Colon (tissue), 2 donors: ENCODE results near the gene LRRC41.
"Not testable (repeated sequence)": the region's sequence is repeated elsewhere in the genome, so short reads cannot be mapped to it uniquely, and the experiment has no call there.

Source experiments
- FAIRE-seq: peaks from 2 replicates; lab custom pipeline; 2012; peaks lifted over from hg19 to GRCh38; lab: Jason Lieb, UNC
- donor health status: control.
- donor health status: control.

LRRC41 gene

DNA sequence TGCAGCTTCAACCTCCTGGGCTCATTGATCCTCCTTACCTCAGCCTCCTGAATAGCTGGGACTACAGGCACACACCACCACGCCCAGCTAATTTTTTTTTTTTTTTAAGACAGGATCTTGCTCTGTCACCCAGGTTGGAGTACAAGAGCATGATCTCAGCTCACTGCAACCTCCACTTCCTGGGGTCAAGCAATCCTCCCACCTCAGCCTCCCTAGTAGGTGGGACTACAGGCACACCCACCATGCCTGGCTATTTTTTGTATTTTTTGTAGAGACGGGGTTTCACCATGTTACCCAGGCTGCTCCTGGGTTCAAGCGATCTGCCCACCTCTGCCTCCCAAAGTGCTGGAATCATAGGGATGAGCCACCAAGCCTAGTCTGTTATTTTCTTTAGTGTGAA is 59.6 kb downstream of the LRRC41 start:
- FAIRE-seq, result not testable (repeated sequence)

DNA sequence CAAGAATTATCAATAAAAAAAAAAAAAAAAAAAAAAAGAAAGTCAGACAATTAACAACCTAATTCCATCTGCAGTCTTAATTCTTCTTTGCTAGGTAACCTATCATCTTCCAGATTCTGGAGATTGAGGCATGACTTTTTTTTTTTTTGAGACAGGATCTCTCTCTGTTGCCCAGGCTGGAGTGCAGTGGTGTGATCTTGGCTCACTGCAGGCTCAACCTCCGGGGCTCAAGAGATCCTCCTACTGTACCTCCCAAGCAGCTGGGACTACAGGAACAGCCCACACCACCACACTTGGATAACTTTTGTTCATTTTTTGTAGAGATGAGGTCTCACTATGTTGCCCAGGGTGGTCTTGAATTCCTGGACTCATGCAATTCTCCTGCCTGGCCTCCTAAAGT is 60.5 kb downstream of the LRRC41 start:
- no peak for FAIRE-seq

DNA sequence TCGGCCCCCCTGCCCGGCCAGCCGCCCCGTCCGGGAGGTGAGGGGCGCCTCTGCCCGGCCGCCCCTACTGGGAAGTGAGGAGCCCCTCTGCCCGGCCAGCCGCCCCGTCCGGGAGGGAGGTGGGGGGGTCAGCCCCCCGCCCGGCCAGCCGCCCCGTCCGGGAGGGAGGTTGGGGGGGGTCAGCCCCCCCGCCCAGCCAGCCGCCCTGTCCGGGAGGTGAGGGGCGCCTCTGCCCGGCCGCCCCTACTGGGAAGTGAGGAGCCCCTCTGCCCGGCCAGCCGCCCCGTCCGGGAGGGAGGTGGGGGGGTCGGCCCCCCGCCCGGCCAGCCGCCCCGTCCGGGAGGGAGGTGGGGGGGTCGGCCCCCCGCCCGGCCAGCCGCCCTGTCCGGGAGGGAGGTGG is 61.7 kb downstream of the LRRC41 start:
- FAIRE-seq, result not testable (repeated sequence)

DNA sequence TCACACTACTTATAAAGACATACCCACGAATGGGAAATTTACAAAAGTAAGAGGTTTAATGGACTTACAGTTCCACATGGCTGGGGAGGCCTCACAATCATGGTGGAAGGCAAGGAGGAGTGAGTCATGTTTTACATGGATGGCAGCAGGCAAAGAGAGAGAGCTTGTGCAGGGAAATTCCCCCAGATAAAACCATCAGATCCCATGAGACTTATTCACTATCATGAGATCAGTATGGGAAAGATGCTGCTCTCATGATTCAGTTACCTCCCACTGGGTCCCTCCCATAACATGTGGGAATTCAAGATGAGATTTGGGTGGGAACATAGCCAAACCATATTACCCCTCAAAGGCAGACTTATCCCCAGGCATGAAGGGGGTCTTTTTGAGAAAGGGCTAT is 64.6 kb downstream of the LRRC41 start:
- not testable (repeated sequence) for FAIRE-seq

DNA sequence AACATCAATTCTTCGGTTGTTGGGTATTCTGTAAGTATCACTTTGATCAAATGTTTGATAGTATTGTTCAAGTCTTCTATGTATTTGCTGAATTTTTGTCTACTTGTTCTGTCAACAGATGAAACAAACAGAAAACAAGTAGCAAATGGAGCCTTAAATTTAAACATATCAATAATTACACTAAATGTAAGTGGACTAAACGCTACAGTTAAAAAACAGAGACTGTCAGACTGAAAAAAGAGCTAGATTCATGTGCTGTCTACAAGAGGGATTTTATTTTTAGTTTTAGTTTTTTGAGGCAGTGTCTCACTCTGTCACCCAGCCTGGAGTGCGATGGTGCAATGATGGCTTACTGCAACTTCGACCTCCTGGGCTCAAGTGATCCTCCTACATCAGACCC is 66.5 kb downstream of the LRRC41 start:
- no peak for FAIRE-seq

DNA sequence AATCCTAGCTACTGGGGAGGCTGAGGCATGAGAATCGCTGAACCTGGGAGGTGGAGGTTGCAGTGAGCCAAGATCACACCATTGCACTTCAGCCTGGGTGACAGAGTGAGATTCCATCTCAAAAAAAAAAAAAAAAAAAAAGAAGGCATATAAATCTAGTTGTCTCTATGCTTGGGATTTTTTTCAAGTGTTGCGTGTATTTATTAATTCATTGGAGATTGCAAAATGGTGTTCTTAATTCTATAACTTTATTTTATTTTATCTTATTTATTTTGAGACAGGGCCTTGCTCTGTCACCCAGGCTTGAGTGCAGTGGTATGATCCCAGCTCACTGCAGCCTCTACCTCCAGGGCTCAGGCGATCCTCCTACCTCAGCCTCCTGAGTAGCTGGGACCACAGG is 72.2 kb downstream of the LRRC41 start:
- not testable (repeated sequence) for FAIRE-seq
